GM12878 (cell line): ENCODE measurements around the gene SCAMP1. TPM values are rescaled to one million over a fixed set of nuclear protein-coding genes. Genes with fewer than 3 reads are reported as not detected.

Experiments
- ATAC-seq: fragments of 200-7000 bp; cut with Tn5 transposase; 3 replicates; pipeline ENCODE4 v1.9.1; 2020; ENCODE audit warnings: mild to moderate bottlenecking, moderate library complexity
- BruUV-seq: library from RNA; stranded (reverse); fragments of 400-500 nt; replicated peaks from 2 replicates; lab custom pipeline; 2021; lab: Mats Ljungman, UMichigan
- CTCF ChIA-PET: fragments of 300-600 bp; sonication (Branson Sonifier 250); formaldehyde crosslinking; extraction: SDS; loops from one replicate; lab custom pipeline; 2021; ENCODE audit warnings: inconsistent platforms; lab: Yijun Ruan, JAX
- POLR2A ChIA-PET: fragments of 350-600 bp; formaldehyde crosslinking; extraction: SDS; loops from one replicate; lab custom pipeline; 2021; ENCODE audit warnings: inconsistent platforms; lab: Charles Lee
- RAD21 ChIA-PET: fragments of 300-600 bp; sonication (Branson Sonifier 250); formaldehyde crosslinking; loops from one replicate; lab custom pipeline; 2023; ENCODE audit warnings: antibody characterized with exemption; ENCODE audit not compliant: unreplicated experiment; lab: Charles Lee
- SMC1A ChIA-PET: fragments of 300-600 bp; sonication (Branson Sonifier 250); formaldehyde crosslinking; loops from one replicate; lab custom pipeline; 2023; ENCODE audit not compliant: unreplicated experiment, uncharacterized antibody; lab: Charles Lee
- DNase-seq: peaks from one replicate; pipeline ENCODE4 v3.0.0-alpha.2; 2011; ENCODE audit warnings: low read depth, low spot score
- FAIRE-seq: peaks from 3 replicates; lab custom pipeline; 2011; peaks lifted over from hg19 to GRCh38; lab: Jason Lieb, UNC
- H2AFZ ChIP-seq: 2 replicates; pipeline ENCODE4 v1.6.0; 2011; ENCODE audit warnings: low read depth, low read length, control low read depth; ENCODE audit not compliant: control insufficient read depth
- H3K27ac ChIP-seq: 2 replicates; pipeline ENCODE4 v1.5.1; 2011; ENCODE audit warnings: control low read depth; ENCODE audit not compliant: control insufficient read depth, insufficient read depth
- H3K27me3 ChIP-seq, 2 experiments: replicated peaks in 1 of 2; 2 replicates each; pipeline versions ENCODE4 v1.6.0 to v1.6.1; 2011; ENCODE audit warnings: low read length in 1 of 2; ENCODE audit not compliant: control insufficient read depth in 2 of 2, insufficient read depth in 2 of 2
- H3K36me3 ChIP-seq, 2 experiments: 2 replicates each; pipeline ENCODE4 v1.5.1; 2011; ENCODE audit warnings: low read length in 1 of 2; ENCODE audit not compliant: control insufficient read depth in 2 of 2, insufficient read depth in 2 of 2
- H3K4me1 ChIP-seq: 2 replicates; pipeline ENCODE4 v1.6.1; 2011; ENCODE audit warnings: mild to moderate bottlenecking, low read length, moderate library complexity, mixed read lengths; ENCODE audit not compliant: control insufficient read depth, insufficient read depth
- H3K4me2 ChIP-seq: 2 replicates; pipeline ENCODE4 v1.6.0; 2011; ENCODE audit warnings: control low read depth; ENCODE audit not compliant: control insufficient read depth, insufficient read depth
- H3K4me3 ChIP-seq: fragments of 200-600 bp; sonication (generic); 2 replicates; pipeline ENCODE4 v1.5.1; 2016
- H3K79me2 ChIP-seq: 2 replicates; pipeline ENCODE4 v1.6.0; 2011; ENCODE audit warnings: low read length; ENCODE audit not compliant: control insufficient read depth, insufficient read depth
- H3K9ac ChIP-seq: 2 replicates; pipeline ENCODE4 v1.8.0; 2011; ENCODE audit warnings: low read length, control low read depth, mixed read lengths; ENCODE audit not compliant: control insufficient read depth, insufficient read depth
- H3K9me3 ChIP-seq: replicated peaks from 3 replicates; pipeline ENCODE4 v1.5.1; 2011; ENCODE audit warnings: mild to moderate bottlenecking, low read length; ENCODE audit not compliant: control insufficient read depth, insufficient read depth
- H4K20me1 ChIP-seq: 2 replicates; pipeline ENCODE4 v1.6.0; 2011; ENCODE audit not compliant: control insufficient read depth, insufficient read depth
- CREM ChIP-seq: IDR thresholded peaks from 2 replicates; pipeline ENCODE4 v1.6.1; 2014; ENCODE audit warnings: antibody characterized with exemption, low read depth
- ESRRA ChIP-seq: IDR thresholded peaks from 2 replicates; pipeline ENCODE4 v1.6.1; 2012; ENCODE audit warnings: mild to moderate bottlenecking, low read length, improper control_type of control experiment
- HDAC6 ChIP-seq: fragments of 200-600 bp; sonication (generic); IDR thresholded peaks from one replicate; pipeline ENCODE4 v1.8.0; 2017; ENCODE audit warnings: antibody characterized with exemption; ENCODE audit not compliant: unreplicated experiment
- WGBS: methylation state at CpG from one replicate; pipeline ENCODE4 v1.1.6; 2016; ENCODE audit warnings: low lambda C conversion rate; ENCODE audit not compliant: insufficient replicate concordance, insufficient coverage; ENCODE audit errors: missing lambda C conversion rate; 5-methylcytosine and 5-hydroxymethylcytosine counted together
- in situ Hi-C: fragments of 300-500 bp; cut with MboI; formaldehyde crosslinking; loops from 9 replicates; pipeline ENCODE4 v1.14.3; 2018; ENCODE audit warnings: mixed read lengths
- intact Hi-C: fragments of 100-400 bp; cut with micrococcal nuclease; formaldehyde crosslinking; loops from one replicate; pipeline ENCODE4 v1.14.2; 2022; ENCODE audit not compliant: unreplicated experiment
- polyA plus RNA-seq, 11 experiments: library from polyadenylated mRNA; depleted of rRNA in 4 of 11; unstranded in 6 of 11; stranded (reverse) in 5 of 11; fragments of >200 nt; fragmentation: Nextera tagmentation in 4 of 11; fragmentation: Illumina TruSeq in 1 of 11; extraction: Ambion mirVana in 4 of 11; extraction: Trizol in 1 of 11; gene quantifications; 1 replicate in 1 of 11; 2 replicates in 10 of 11; pipeline versions ENCODE4 v1.2.1 to v1.2.3, GENCODE V29; 2011 to 2016; ENCODE audit warnings: inconsistent platforms in 2 of 11, missing spikeins in 2 of 11, low read depth in 1 of 11
- total RNA-seq, 4 experiments: library from RNA; depleted of rRNA in 3 of 4; stranded (reverse); fragments of >200 nt in 3 of 4; fragmentation: Illumina TruSeq in 1 of 4; extraction: Trizol in 1 of 4; gene quantifications; 2 replicates each; pipeline versions ENCODE4 v1.2.1 to v1.2.3, GENCODE V29; 2013 to 2021
- TF ChIP-seq, protein P1 (sequence below): IDR thresholded peaks from 2 replicates; pipeline ENCODE4 v1.6.1; 2011; ENCODE audit warnings: borderline replicate concordance, low read depth, mild to moderate bottlenecking, moderate library complexity, mixed read lengths, low read length; ENCODE audit not compliant: insufficient read depth; ENCODE audit errors: extremely low read length
- TF ChIP-seq, protein P2 (sequence below): fragments of 450-650 bp; formaldehyde crosslinking; IDR thresholded peaks from 2 replicates; pipeline ENCODE4 v1.5.0; 2022; ENCODE audit warnings: mild to moderate bottlenecking, missing genetic modification characterization

SCAMP1 gene
- total and polyA plus RNA-seq, 10 of the 15 experiments (the other 5 are each of a cell fraction or from before 2014, with no cell fraction given) = 6.4 to 27.9 (median 20.0) TPM

DNA sequence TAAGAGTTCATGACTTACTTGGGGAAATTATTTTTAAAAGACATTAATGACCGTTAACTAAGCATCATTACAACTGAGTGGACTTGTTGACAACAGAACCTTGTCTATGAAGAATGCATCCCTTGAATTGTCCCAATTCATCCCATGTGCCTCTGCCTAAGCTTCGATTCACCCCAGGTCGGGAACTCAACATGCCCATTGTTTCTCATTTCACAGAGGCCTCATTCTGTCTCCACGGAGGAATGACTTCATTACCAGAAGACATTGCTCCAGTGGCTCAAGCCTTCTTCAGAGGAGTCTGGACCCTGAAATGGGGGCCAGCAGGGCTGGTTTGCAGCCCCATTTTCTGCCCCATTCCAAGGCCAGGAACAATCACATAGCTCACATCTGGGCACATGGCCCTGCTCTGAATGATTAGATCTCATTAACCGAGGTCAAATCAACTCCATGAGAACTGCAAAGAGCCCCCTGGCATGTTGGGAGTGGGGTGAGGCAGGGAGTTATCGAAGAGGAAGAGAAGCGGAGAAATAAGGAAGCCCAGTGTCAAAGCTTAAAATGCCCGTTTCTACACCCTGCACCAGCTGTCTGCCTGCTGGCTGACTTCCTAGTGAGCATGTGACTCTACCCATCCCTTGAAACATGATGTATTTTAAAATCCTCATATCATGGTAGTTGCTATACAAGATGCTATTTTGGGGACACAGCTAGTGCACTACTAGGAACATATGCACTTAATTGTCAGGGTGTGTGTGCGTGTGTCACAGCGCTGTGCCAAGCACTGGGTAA lies 150.9 kb downstream of the SCAMP1 start:
- in situ Hi-C loops = no loop called here
- FAIRE-seq (no peak), ATAC-seq (no peak), DNase-seq (no peak)
- SMC1A ChIA-PET = interaction anchor here (1.1 to 2.1 kb wide), 6 partner anchors 9 to 454 kb away, joined by 3 to 6 read pairs (median 3); no protein-coding TSS in a partner anchor
- H3K4me3 ChIP-seq = no peak overlapping the region
- intact Hi-C loops = no loop called here
- CTCF ChIA-PET = interaction anchor here (0.9 to 1.5 kb wide), 2 partner anchors 22 to 43 kb away, joined by 3 to 4 read pairs; no protein-coding TSS in a partner anchor
- RAD21 ChIA-PET = no interaction called here
- H3K36me3 ChIP-seq = peaks cover 0 to 5% of the 10 kb centered on the region in 2 experiments; a peak in 1 of 4 replicates
- POLR2A ChIA-PET = interaction anchor here (0.5 kb wide), 1 partner anchor 96 kb away, joined by 4 read pairs; no protein-coding TSS in a partner anchor
- H4K20me1 ChIP-seq = 0 out of 2 replicates have a peak, but pooled peaks cover 5% of the 10 kb centered on the region
- no peak overlapping the region for H3K4me2 ChIP-seq
- no peaks in the 10 kb centered on the region for H3K9me3 ChIP-seq
- no peak overlapping the region for H3K9ac ChIP-seq
- no TSS peak for BruUV-seq
- no peaks in the 10 kb centered on the region for H3K27me3 ChIP-seq
- no peak overlapping the region for H2AFZ ChIP-seq
- WGBS = 97% methylated on average over 10 of the region's 10 CpGs
- TF ChIP-seq, protein P1, sequence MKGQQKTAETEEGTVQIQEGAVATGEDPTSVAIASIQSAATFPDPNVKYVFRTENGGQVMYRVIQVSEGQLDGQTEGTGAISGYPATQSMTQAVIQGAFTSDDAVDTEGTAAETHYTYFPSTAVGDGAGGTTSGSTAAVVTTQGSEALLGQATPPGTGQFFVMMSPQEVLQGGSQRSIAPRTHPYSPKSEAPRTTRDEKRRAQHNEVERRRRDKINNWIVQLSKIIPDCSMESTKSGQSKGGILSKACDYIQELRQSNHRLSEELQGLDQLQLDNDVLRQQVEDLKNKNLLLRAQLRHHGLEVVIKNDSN = no peak
- TF ChIP-seq ESRRA (no peak), HDAC6 (no peak), CREM (no peak)
- TF ChIP-seq, protein P2, sequence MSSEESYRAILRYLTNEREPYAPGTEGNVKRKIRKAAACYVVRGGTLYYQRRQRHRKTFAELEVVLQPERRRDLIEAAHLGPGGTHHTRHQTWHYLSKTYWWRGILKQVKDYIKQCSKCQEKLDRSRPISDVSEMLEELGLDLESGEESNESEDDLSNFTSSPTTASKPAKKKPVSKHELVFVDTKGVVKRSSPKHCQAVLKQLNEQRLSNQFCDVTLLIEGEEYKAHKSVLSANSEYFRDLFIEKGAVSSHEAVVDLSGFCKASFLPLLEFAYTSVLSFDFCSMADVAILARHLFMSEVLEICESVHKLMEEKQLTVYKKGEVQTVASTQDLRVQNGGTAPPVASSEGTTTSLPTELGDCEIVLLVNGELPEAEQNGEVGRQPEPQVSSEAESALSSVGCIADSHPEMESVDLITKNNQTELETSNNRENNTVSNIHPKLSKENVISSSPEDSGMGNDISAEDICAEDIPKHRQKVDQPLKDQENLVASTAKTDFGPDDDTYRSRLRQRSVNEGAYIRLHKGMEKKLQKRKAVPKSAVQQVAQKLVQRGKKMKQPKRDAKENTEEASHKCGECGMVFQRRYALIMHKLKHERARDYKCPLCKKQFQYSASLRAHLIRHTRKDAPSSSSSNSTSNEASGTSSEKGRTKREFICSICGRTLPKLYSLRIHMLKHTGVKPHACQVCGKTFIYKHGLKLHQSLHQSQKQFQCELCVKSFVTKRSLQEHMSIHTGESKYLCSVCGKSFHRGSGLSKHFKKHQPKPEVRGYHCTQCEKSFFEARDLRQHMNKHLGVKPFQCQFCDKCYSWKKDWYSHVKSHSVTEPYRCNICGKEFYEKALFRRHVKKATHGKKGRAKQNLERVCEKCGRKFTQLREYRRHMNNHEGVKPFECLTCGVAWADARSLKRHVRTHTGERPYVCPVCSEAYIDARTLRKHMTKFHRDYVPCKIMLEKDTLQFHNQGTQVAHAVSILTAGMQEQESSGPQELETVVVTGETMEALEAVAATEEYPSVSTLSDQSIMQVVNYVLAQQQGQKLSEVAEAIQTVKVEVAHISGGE = no peak
- H3K27ac ChIP-seq = no peak overlapping the region
- H3K4me1 ChIP-seq = peaks cover 9% of the 10 kb centered on the region
- no peaks in the 10 kb centered on the region; the same call in 1 of the 2 replicates for H3K79me2 ChIP-seq
